GM18909 (cell line): ENCODE data around the gene TMEM269.
"Not testable (repeated sequence)": the region's sequence is repeated elsewhere in the genome, so short reads cannot be mapped to it uniquely, and the experiment has no call there.

ENCODE experiments used
- ATAC-seq: cut with Tn5 transposase; IDR thresholded peaks from one replicate; pipeline ENCODE4 v1.9.1; 2021; ENCODE audit warnings: mild to moderate bottlenecking; ENCODE audit not compliant: unreplicated experiment, poor library complexity

The TMEM269 gene

DNA sequence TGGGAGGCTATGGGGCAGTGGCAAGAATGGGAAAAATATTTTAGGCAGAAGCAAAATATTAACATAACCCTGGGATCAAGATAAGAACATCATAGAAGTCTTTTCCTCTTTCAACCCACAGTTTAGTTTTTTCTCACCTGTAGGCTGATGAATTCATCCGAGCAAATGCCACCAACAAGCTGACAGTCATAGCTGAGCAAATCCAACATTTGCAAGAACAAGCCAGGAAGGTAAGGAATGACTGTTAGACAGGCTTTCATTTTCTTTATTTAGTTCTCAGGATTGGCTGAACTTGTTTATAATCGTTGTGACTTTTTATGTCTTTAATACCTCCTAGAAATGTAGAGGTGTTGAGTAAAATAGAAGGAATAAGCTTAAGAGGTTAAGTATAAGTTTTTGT, 11.4 kb upstream of the TMEM269 start:
- no peak for ATAC-seq

DNA sequence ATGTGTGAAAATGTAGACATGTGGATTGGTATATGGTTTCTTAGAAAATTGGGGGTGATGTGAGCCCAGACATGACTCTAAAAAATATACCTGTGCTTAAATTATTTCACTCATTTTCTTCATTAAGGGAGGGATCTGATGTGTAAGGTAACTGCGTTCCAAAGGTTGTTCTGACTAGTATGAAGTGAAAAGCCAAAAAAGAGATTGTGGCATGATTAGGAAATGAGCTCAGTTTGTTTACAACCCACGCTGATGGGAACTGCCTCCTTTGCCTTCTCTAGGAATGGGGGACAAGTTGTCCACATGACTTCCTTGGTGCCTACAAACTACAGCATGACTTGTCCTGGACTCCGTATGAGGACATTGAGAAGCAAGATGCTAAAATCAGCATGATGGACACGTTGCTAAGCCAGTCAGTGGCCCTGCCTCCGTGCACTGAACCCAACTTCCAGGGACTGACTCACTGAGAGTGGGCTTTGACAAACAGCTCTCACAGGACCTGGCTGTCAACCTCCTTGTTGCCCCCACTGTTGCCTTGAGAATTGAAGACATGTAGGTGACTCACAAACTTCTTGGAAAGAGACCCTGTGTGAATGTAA, 9.8 kb upstream of the TMEM269 start:
- no peak for ATAC-seq

- ATAC-seq = no peak
These were observed 8.3 kb upstream of the TMEM269 start for GRCh38 chr1:42776502-42776901.

GRCh38 chr1:42777852-42778251, 6.9 kb upstream of the TMEM269 start:
- ATAC-seq = no peak

- no peak for ATAC-seq
These were observed 5.1 kb upstream of the TMEM269 start for GRCh38 chr1:42779725-42780124.

GRCh38 chr1:42780176-42780575, 4.6 kb upstream of the TMEM269 start:
- ATAC-seq = no peak

- no peak for ATAC-seq
These were observed 1.7 kb upstream of the TMEM269 start for GRCh38 chr1:42783092-42783491.

DNA sequence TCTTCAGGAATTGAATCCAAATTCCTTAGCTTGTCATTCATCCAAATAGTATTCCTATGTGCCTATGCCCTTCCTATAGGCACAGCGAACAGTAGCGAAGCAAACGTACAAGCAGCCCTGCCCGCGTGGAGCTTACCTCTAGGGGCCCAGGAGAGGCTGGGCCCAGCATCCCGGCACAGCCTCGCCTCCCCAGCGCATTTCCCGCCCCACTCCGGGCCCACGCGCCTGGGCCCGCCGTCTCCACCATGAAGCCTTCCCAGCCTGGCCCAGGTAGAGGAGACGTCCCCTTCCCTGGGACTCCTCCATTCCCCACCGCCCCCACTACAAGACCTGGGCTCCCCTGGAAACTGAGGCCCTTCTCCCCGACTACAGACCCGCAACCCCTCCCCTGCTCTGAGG, 245 bp upstream of the TMEM269 start:
- no peak for ATAC-seq

GRCh38 chr1:42786097-42786496, 1.3 kb downstream of the TMEM269 start:
- ATAC-seq = no peak

DNA sequence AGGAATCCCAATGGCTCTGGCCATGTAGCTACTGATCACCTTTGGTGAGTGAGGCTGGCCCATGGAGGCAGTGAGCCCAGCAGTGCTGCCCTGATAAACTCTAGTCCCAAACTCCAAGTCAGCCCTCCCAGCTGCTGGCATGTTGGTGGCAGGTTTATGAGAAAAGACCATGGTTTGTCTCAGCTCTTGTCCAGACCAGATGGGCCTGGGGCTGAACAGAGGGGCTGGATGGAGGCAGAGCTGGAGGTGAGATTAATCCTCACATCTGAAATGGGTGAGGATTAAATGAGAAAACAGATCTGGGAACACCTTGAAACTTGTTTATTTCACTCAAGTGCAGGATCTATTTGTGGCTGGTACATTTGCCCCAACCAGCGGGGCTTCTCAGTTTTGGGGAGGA, 3.2 kb downstream of the TMEM269 start:
- ATAC-seq = no peak

DNA sequence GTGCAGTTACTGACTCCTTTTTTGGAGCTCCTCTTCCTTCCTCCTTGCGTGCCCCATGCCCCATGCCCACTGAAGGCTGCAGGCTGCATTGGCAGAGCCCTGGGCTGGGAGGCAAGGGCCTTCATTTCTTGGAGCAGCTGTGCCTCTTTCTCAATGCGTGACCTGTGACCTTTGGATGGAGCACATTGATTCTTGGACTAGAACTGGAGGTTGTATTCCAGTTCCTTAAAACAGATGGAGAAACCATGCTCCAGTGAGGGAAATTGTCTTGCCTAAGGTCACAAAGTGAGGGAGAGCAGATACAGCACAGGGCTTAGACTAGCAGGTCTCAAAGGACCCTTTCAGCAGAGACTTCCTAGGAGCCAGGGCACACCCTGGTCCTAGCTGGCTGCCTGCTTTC, 9.0 kb downstream of the TMEM269 start:
- ATAC-seq = no peak

DNA sequence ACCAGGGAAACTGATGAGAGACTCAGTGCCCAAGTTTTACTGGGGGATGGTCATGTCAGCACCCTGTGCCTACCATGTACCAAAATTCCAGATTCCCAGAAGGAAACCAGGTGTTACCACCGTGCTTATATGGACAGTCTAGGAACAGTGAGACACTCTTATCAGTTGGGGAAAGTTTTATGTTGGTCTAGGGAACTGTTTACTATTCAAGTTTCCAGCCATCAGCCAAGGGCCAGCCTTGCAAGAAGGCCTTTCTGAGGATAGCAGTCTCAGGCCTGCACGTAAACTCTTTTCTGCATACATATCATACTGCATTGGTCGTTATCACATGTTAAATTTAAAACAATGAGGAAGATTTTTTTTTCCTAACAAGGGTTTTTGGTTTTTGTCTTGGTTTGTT, 12.6 kb downstream of the TMEM269 start:
- ATAC-seq = no peak

- ATAC-seq = no peak
These were observed 13.2 kb downstream of the TMEM269 start for GRCh38 chr1:42797979-42798378.

DNA sequence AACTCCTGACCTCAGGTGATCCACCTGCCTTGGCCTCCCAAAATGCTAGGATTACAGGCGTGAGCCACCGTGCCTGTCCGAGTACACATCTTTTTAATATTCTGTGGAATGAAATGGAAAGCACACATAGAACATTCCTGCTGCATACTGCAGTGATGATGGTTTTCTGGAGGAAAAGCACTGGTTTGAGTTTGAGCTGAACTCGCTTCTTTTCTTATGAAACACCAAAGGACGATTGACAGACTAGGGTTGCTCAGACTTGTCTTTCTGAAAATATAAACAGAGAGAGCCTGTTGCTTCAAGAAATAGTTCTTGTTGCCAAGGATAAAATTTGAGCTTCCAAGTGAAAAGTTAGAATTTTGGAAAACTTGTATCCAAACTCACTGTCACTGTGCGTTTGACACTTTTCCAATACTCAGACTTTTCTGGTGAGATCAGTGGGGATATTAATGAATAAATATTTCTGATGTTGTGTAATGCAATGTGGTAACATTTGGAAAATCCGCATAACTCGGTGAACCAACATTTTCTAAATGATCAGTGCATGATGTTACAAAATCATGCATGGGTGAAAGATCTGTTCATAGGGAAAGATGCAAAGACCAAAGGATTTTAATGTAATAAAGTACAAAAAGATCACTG, 17.2 kb downstream of the TMEM269 start:
- no peak for ATAC-seq

DNA sequence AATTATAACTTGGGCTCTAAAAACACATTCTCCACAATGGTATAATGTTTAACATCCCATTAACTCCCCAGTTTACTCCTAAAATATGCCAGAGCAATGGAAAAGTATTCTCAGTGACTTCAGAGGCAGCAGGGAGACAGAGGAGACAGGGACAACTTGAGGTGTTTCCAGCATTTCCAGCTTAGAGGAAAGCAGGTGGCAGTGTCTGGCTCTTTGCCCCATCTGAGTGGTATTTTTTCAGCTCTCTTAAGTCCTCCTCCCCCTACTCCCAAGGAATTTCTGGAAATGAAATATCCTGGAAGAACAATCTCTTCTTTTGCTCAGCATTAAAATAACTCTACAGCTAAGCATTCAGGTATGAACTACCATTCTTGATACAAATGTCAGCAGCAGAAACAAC, 21.4 kb downstream of the TMEM269 start:
- ATAC-seq = no peak

- ATAC-seq = no peak
These were observed 21.8 kb downstream of the TMEM269 start for GRCh38 chr1:42806593-42806992.

GRCh38 chr1:42807056-42807668, 22.4 kb downstream of the TMEM269 start:
- ATAC-seq = no peak

GRCh38 chr1:42814815-42815214, 30.0 kb downstream of the TMEM269 start:
- ATAC-seq = not testable (repeated sequence)

DNA sequence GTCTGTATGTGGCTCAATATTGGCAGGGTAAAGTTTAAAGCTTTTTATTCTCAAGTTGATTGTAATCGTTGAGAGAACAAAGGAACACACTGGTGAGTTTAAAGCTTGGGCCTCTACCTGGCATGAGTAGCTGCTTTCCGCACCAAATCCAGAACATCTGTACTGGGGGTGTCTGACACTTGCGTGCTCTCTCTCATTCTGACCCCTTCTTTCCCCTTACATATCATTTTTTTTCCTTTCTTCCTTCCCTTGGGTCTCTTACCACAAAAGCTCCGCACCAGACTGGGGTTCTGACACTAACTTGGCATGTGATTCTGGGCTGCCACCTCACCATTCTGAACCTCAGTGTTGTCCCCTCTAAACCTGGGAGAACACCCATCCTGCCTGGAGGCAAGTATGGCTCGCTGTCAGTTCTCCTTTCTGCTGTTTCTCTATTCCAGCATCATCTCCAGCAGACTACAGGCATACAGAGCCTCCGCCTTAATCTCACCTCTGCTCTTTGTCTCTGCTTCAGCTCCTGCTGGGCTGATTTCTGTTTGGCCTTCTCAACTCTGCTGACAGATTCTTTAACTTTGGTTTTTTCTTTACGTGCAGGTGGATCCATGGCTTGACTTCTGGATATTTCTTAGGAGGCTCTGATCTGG, 31.3 kb downstream of the TMEM269 start:
- peak; percentile 9 for ATAC-seq

DNA sequence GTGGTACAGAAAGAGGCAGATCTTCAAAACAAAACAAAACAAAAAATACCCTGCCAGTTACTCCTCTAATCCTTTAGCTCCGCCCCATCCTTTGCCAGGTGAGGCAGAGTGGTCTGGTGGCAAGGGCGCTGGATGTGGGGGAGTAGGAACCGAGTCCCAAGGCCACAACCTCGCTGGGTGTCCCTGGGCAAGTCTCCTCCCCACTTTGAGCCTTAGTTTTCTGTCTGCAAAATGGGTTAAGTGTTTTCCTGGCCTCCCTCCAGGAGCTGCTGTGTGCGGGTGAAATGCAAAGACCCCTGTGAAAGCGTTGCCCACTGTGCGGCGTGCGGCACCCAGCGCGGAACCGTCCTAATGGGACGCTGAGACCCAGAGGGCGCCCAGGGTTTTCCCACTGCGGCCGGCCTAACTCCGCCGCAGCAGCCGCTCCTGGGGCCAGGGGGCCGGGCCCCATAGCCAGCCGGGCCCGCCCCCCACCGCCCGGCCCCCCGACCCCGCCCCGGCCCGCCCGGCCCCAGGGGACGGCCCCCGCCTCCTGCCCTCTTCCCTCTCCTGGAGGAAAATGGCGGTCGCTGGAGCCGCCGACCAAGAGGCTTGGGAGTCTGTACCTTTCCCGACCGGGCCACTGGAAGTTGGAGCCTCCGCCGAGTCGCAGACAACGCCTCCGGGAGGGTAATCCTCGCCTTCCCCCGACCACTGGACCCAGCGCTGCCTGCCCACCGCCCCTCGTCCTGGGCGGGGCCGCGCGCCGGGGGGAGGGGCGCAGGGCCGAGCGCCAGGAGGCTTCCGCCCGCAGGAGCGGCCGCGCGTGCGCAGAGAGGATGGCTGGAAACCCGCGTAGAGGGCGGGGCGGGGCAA, 32.0 kb downstream of the TMEM269 start, which contains the start of the genes ERMAP and SVBP:
ERMAP (plus strand) TSS at position 538 of the 855 bp plus-strand sequence. CDS start 13,327 bp downstream, outside the sequence.
SVBP (minus strand) TSS at position 813 of the 855 bp plus-strand sequence. CDS start 853 bp downstream, outside the sequence.
- peak; percentile 85 for ATAC-seq
